BLaER1 treated with 17β-estradiol and CSF1 and Interleukin-3, amounts not matched to agents 10 nM and 100 nM (cell line): Measurements from ENCODE around the gene TJP1.
"Not testable (repeated sequence)": the region's sequence is repeated elsewhere in the genome, so short reads cannot be mapped to it uniquely, and the experiment has no call there.

Experiments used
- H3K27ac ChIP-seq, 11 experiments: shearing (Covaris generic); formaldehyde crosslinking; 2 replicates each; pipeline ENCODE4 v1.8.1; 2022
- H3K27me3 ChIP-seq, 11 experiments: shearing (Covaris generic); formaldehyde crosslinking; 2 replicates each; pipeline ENCODE4 v1.8.1; 2022
- H3K36me3 ChIP-seq, 11 experiments: shearing (Covaris generic); formaldehyde crosslinking; 2 replicates each; pipeline ENCODE4 v1.8.1; 2022
- H3K4me1 ChIP-seq, 10 experiments: shearing (Covaris generic); formaldehyde crosslinking; 2 replicates each; pipeline ENCODE4 v1.8.1; 2022
- H3K4me2 ChIP-seq, 11 experiments: shearing (Covaris generic); formaldehyde crosslinking; 2 replicates each; pipeline ENCODE4 v1.8.1; 2022
- H3K4me3 ChIP-seq, 10 experiments: shearing (Covaris generic); formaldehyde crosslinking; 2 replicates each; pipeline ENCODE4 v1.8.1; 2022
- H3K9ac ChIP-seq, 11 experiments: shearing (Covaris generic); formaldehyde crosslinking; 2 replicates each; pipeline ENCODE4 v1.8.1; 2022
- H3K9me3 ChIP-seq, 11 experiments: shearing (Covaris generic); formaldehyde crosslinking; replicated peaks in 1 of 11; 2 replicates each; pipeline ENCODE4 v1.8.1; 2022
- H4K20me1 ChIP-seq, 11 experiments: shearing (Covaris generic); formaldehyde crosslinking; 2 replicates each; pipeline ENCODE4 v1.8.1; 2022
- Cebpa-rat ChIP-seq, 11 experiments: shearing (Covaris generic); IDR thresholded peaks; 2 replicates each; pipeline ENCODE4 v1.8.1; 2022

The TJP1 gene

GRCh38 chr15:29676374-29676960, 145.8 kb downstream of the TJP1 start:
- H3K36me3 ChIP-seq, H3K27ac ChIP-seq, H3K9me3 ChIP-seq: not testable (repeated sequence)
- H3K9ac ChIP-seq = 0 out of 22 replicates have a peak overlapping the region, but pooled peaks of 1 of the 11 experiments have one; percentile 20
- peaks cover 23 to 50% (median 39%) of the 10 kb centered on the region in 11 experiments for H3K27me3 ChIP-seq
- H4K20me1 ChIP-seq = peaks cover 0 to 27% (median 6%) of the 10 kb centered on the region in 11 experiments; a peak in 8 of 22 replicates
- H3K4me2 ChIP-seq = peak overlapping the region; percentile 38 to 92 (median 85)
- H3K4me3 ChIP-seq = peak overlapping the region in 3 of 10 experiments; percentile 33 to 50 (median 42); a peak in 2 of 20 replicates
- TF ChIP-seq Cebpa-rat (IDR thresholded peaks at IDR 0.05) = peak in 2 of 11 experiments; percentile 20 to 69; a peak in 2 of 22 replicates
- H3K4me1 ChIP-seq = peaks cover 29 to 53% (median 44%) of the 10 kb centered on the region in 10 experiments

GRCh38 chr15:29675791-29676301, 146.4 kb downstream of the TJP1 start:
- Histone ChIP-seq H3K4me2 (peak overlapping the region; percentile 38 to 92 (median 85); a peak in 21 of 22 replicates), H3K4me3 (peak overlapping the region in 4 of 10 experiments; percentile 13 to 50 (median 38); a peak in 4 of 20 replicates), H3K27ac (no peak overlapping the region), H3K4me1 (peaks cover 29 to 60% (median 47%) of the 10 kb centered on the region in 10 experiments), H3K9me3 (no peaks in the 10 kb centered on the region), H3K9ac (0 out of 22 replicates have a peak overlapping the region, but pooled peaks of 1 of the 11 experiments have one; percentile 20), H4K20me1 (peaks cover 0 to 27% (median 6%) of the 10 kb centered on the region in 11 experiments; a peak in 8 of 22 replicates), H3K27me3 (peaks cover 23 to 50% (median 39%) of the 10 kb centered on the region in 11 experiments), H3K36me3 (no peaks in the 10 kb centered on the region)
- TF ChIP-seq Cebpa-rat (IDR thresholded peaks at IDR 0.05) = no peak

GRCh38 chr15:29674661-29675533, 147.4 kb downstream of the TJP1 start:
- no peak for TF ChIP-seq Cebpa-rat (IDR thresholded peaks at IDR 0.05)
- H3K9ac ChIP-seq = peak overlapping the region in 1 of 11 experiments; percentile 29; a peak in 1 of 22 replicates
- peak overlapping the region; percentile 64 to 92 (median 85) for H3K4me2 ChIP-seq
- no peak overlapping the region for H3K27ac ChIP-seq
- no peaks in the 10 kb centered on the region for H3K36me3 ChIP-seq
- H3K4me1 ChIP-seq = peaks cover 29 to 60% (median 47%) of the 10 kb centered on the region in 10 experiments
- peaks cover 23 to 50% (median 39%) of the 10 kb centered on the region in 11 experiments for H3K27me3 ChIP-seq
- H4K20me1 ChIP-seq = peaks cover 0 to 27% (median 6%) of the 10 kb centered on the region in 11 experiments; a peak in 8 of 22 replicates
- H3K4me3 ChIP-seq = peak overlapping the region; percentile 14 to 62 (median 42); a peak in 16 of 20 replicates
- no peaks in the 10 kb centered on the region for H3K9me3 ChIP-seq

- no peak overlapping the region for H3K4me3 ChIP-seq
- no peak for TF ChIP-seq Cebpa-rat (IDR thresholded peaks at IDR 0.05)
- H3K36me3 ChIP-seq = no peaks in the 10 kb centered on the region
- H3K4me1 ChIP-seq = peaks cover 28 to 54% (median 43%) of the 10 kb centered on the region in 10 experiments
- no peak overlapping the region for H3K9ac ChIP-seq
- H3K4me2 ChIP-seq = peak overlapping the region in 1 of 11 experiments; percentile 52; a peak in 2 of 22 replicates
- H3K27me3 ChIP-seq = peaks cover 21 to 45% (median 33%) of the 10 kb centered on the region in 11 experiments
- H3K27ac ChIP-seq = no peak overlapping the region
- H3K9me3 ChIP-seq = no peaks in the 10 kb centered on the region
- H4K20me1 ChIP-seq = peaks cover 0 to 22% (median 6%) of the 10 kb centered on the region in 11 experiments; a peak in 8 of 22 replicates
Measured at GRCh38 chr15:29672923-29673809, 149.1 kb downstream of the TJP1 start.

- Histone ChIP-seq H4K20me1 (peaks cover 0 to 15% (median 6%) of the 10 kb centered on the region in 11 experiments; a peak in 8 of 22 replicates), H3K9ac (no peak overlapping the region), H3K4me2 (peak overlapping the region in 5 of 11 experiments; percentile 41 to 60 (median 52); a peak in 7 of 22 replicates), H3K4me1 (peaks cover 21 to 47% (median 36%) of the 10 kb centered on the region in 10 experiments), H3K36me3 (no peaks in the 10 kb centered on the region), H3K4me3 (no peak overlapping the region), H3K27ac (no peak overlapping the region), H3K27me3 (peaks cover 14 to 38% (median 27%) of the 10 kb centered on the region in 11 experiments), H3K9me3 (no peaks in the 10 kb centered on the region)
- no peak for TF ChIP-seq Cebpa-rat (IDR thresholded peaks at IDR 0.05)
Measured at GRCh38 chr15:29672446-29672845, 149.8 kb downstream of the TJP1 start.

- not testable (repeated sequence) for H3K4me3 ChIP-seq, H3K9me3 ChIP-seq, H3K9ac ChIP-seq, H3K36me3 ChIP-seq, H3K27ac ChIP-seq
- H3K27me3 ChIP-seq = peaks cover 12 to 34% (median 23%) of the 10 kb centered on the region in 11 experiments; a peak in 21 of 22 replicates
- peak overlapping the region in 8 of 11 experiments; percentile 16 to 60 (median 46); a peak in 14 of 22 replicates for H3K4me2 ChIP-seq
- H3K4me1 ChIP-seq = peaks cover 17 to 43% (median 32%) of the 10 kb centered on the region in 10 experiments
- peaks cover 0 to 12% (median 6%) of the 10 kb centered on the region in 11 experiments; a peak in 8 of 22 replicates for H4K20me1 ChIP-seq
Measured at GRCh38 chr15:29672046-29672445, 150.2 kb downstream of the TJP1 start.

GRCh38 chr15:29670998-29671981, 151.0 kb downstream of the TJP1 start:
- H3K4me2 ChIP-seq = peak overlapping the region in 8 of 11 experiments; percentile 16 to 60 (median 46); a peak in 14 of 22 replicates

More at GRCh38 chr15:29670998-29671981, 151.0 kb downstream of the TJP1 start:
- no peaks in the 10 kb centered on the region for H3K9me3 ChIP-seq
- no peak overlapping the region for H3K27ac ChIP-seq
- H4K20me1 ChIP-seq = peaks cover 0 to 12% (median 0%) of the 10 kb centered on the region in 11 experiments; a peak in 7 of 22 replicates
- H3K9ac ChIP-seq = no peak overlapping the region
- H3K27me3 ChIP-seq = peaks cover 12 to 26% (median 16%) of the 10 kb centered on the region in 11 experiments; a peak in 21 of 22 replicates
- H3K4me1 ChIP-seq = peaks cover 9 to 35% (median 24%) of the 10 kb centered on the region in 10 experiments
- H3K36me3 ChIP-seq = no peaks in the 10 kb centered on the region
- no peak for TF ChIP-seq Cebpa-rat (IDR thresholded peaks at IDR 0.05)
- no peak overlapping the region for H3K4me3 ChIP-seq
